ENCODE measurements around the gene CEPT1. TPM values are rescaled to one million over a fixed set of nuclear protein-coding genes. Genes with fewer than 3 reads are reported as not detected.

CEPT1 gene
- total RNA-seq, 1 experiment from 2014 or later: 33.0 TPM

- DNase-seq: no peak
- H4K20me1 ChIP-seq (ENCODE audit: control insufficient read depth, insufficient read depth, insufficient read length): no peaks in the 10 kb centered on the region
- H3K27me3 Mint-ChIP-seq (ENCODE audit: low read depth): no peaks in the 10 kb centered on the region
- H4K5ac ChIP-seq (ENCODE audit: insufficient read length, low read depth, low read length): no peak overlapping the region
- H3K56ac ChIP-seq (ENCODE audit: insufficient read length, low read depth, low read length): no peak overlapping the region
- H2AFZ ChIP-seq (ENCODE audit: low read length): no peak overlapping the region
- no peak overlapping the region for H2BK12ac ChIP-seq (ENCODE audit: insufficient read length, low read depth, low read length)
- H3K4ac ChIP-seq (ENCODE audit: low read depth, low read length): no peak overlapping the region
- H3K4me3 Mint-ChIP-seq: no peak overlapping the region
- no peak overlapping the region for H4K8ac ChIP-seq (replicated peaks; ENCODE audit: insufficient read length, low read depth, low read length)
- no peaks in the 10 kb centered on the region for H3K9me3 ChIP-seq (ENCODE audit: control insufficient read depth, low read depth, low read length)
- no peaks in the 10 kb centered on the region for H3K27me3 ChIP-seq (ENCODE audit: insufficient read depth, low read length)
- H3K27ac Mint-ChIP-seq: no peak overlapping the region
- no peak overlapping the region for H3K23ac ChIP-seq (ENCODE audit: insufficient read length, low read depth, low read length)
- no peaks in the 10 kb centered on the region for H3K4me1 Mint-ChIP-seq
- no peak overlapping the region for H3K27ac ChIP-seq (ENCODE audit: insufficient read length, low read depth, low read length)
- no peak overlapping the region for H2BK15ac ChIP-seq (ENCODE audit: low read depth, low read length)
- no peak overlapping the region for H3K18ac ChIP-seq (ENCODE audit: insufficient read length, low read depth, low read length)
- no CpG with 5 or more reads among the region's 6 CpGs for WGBS (ENCODE audit: extremely low coverage, insufficient read length, low lambda C conversion rate)
- no peak overlapping the region for H2BK120ac ChIP-seq (ENCODE audit: low read depth, low read length, poor library complexity, severe bottlenecking)
- H2AK5ac ChIP-seq (ENCODE audit: insufficient read length, low read length): no peak overlapping the region
- H2BK5ac ChIP-seq (ENCODE audit: insufficient read length, low read length): no peak overlapping the region
- H3K79me2 ChIP-seq (ENCODE audit: insufficient read depth, low read length): no peaks in the 10 kb centered on the region
- H3K4me2 ChIP-seq (ENCODE audit: insufficient read depth, insufficient read length, low read length): no peak overlapping the region
- H2BK20ac ChIP-seq (ENCODE audit: low read depth, low read length, poor library complexity, severe bottlenecking): no peak overlapping the region
- no peak overlapping the region for H4K91ac ChIP-seq (ENCODE audit: insufficient read length, low read depth, low read length)
- no peaks in the 10 kb centered on the region for H3K4me1 ChIP-seq (ENCODE audit: insufficient read depth, low read length)
- no peaks in the 10 kb centered on the region for H3K9me3 Mint-ChIP-seq
- H3K23me2 ChIP-seq (ENCODE audit: insufficient read length, low read depth, low read length, poor library complexity, severe bottlenecking): no peaks in the 10 kb centered on the region
- no peak for TF ChIP-seq CTCF (conservative IDR thresholded peaks at IDR 0.05)
- H3K14ac ChIP-seq (ENCODE audit: insufficient read depth, low read length): no peak overlapping the region
- H3T11ph ChIP-seq (ENCODE audit: low read length): no peak overlapping the region
- H3K79me1 ChIP-seq (ENCODE audit: insufficient read depth, low read depth, low read length, poor library complexity, severe bottlenecking): no peaks in the 10 kb centered on the region
- peaks cover 15 to 47% (median 31%) of the 10 kb centered on the region in 3 experiments; a peak in 6 of 7 replicates for H3K36me3 Mint-ChIP-seq (ENCODE audit: insufficient read depth in 1 of 3, low read depth in 3 of 3)
- H3K9ac ChIP-seq (ENCODE audit: extremely low read depth, insufficient read length, low read length): no peak overlapping the region
These were observed 43.5 kb downstream of the CEPT1 start for GRCh38 chr1:111183308-111184069.

All from H9 (cell line).